HCT116 (cell line): Measurements from ENCODE around the gene CCSER1. TPM values are rescaled to one million over a fixed set of nuclear protein-coding genes. Genes with fewer than 3 reads are reported as not detected.

Experiments
- ATAC-seq: fragments of 200-7000 bp; cut with Tn5 transposase; 2 replicates; pipeline ENCODE4 v1.9.1; 2020; ENCODE audit warnings: mild to moderate bottlenecking, moderate library complexity
- BruUV-seq: library from RNA; stranded (reverse); fragments of 400-500 nt; replicated peaks from 2 replicates; lab custom pipeline; 2021; lab: Mats Ljungman, UMichigan
- CTCF ChIA-PET: fragments of 300-600 bp; sonication (Branson Sonifier 250); formaldehyde crosslinking; loops from one replicate; lab custom pipeline; 2021; ENCODE audit warnings: antibody characterized with exemption; lab: Charles Lee
- POLR2A ChIA-PET: fragments of 300-600, 350-600 bp; sonication (Branson Sonifier 250); formaldehyde crosslinking; loops from one replicate; lab custom pipeline; 2021; ENCODE audit warnings: antibody characterized with exemption; lab: Charles Lee
- RAD21 ChIA-PET, 2 experiments: fragments of 300-600 bp; sonication (Branson Sonifier 250); formaldehyde crosslinking; loops; one replicate each; lab custom pipeline; 2023; ENCODE audit warnings: low total read pairs in 2 of 2; ENCODE audit not compliant: uncharacterized antibody in 2 of 2, unreplicated experiment in 2 of 2, low non-redundant PET in 1 of 2; lab: Charles Lee
- DNase-seq: peaks from one replicate; pipeline ENCODE4 v3.0.0-alpha.2; 2010; ENCODE audit warnings: low read depth, low spot score
- H2AFZ ChIP-seq: fragments of 200-600 bp; shearing (Covaris generic), sonication (generic); 2 replicates; pipeline ENCODE4 v1.6.1; 2017; ENCODE audit warnings: low read depth, mixed run types, mixed read lengths, antibody characterized with exemption, low read length; ENCODE audit not compliant: poor library complexity, severe bottlenecking
- H3K27ac ChIP-seq: 2 replicates; pipeline ENCODE4 v1.5.1; 2012; ENCODE audit warnings: low read depth, low read length
- H3K27me3 ChIP-seq: fragments of 200-600 bp; sonication (generic); 2 replicates; pipeline ENCODE4 v1.6.1; 2016; ENCODE audit warnings: mixed run types, low read length, mixed read lengths; ENCODE audit not compliant: insufficient read depth
- H3K36me3 ChIP-seq, 2 experiments: fragments of 200-500 bp in 1 of 2; fragments of 200-600 bp in 1 of 2; sonication (Bioruptor generic) in 1 of 2; sonication (generic) in 1 of 2; 2 replicates each; pipeline versions ENCODE4 v1.5.1 to v1.6.1; 2014 to 2016; ENCODE audit warnings: low read length in 2 of 2, inconsistent platforms in 1 of 2, mixed read lengths in 1 of 2, mixed run types in 1 of 2; ENCODE audit not compliant: insufficient read depth in 2 of 2, control insufficient read depth in 1 of 2
- H3K4me1 ChIP-seq, 2 experiments: fragments of 200-600 bp in 1 of 2; sonication (generic) in 1 of 2; 2 replicates each; pipeline versions ENCODE4 v1.5.1 to v1.6.1; 2012 to 2017; ENCODE audit warnings: low read length in 2 of 2, inconsistent platforms in 1 of 2, mild to moderate bottlenecking in 1 of 2, mixed read lengths in 1 of 2, mixed run types in 1 of 2, moderate library complexity in 1 of 2; ENCODE audit not compliant: insufficient read depth in 2 of 2, control insufficient read depth in 1 of 2
- H3K4me2 ChIP-seq: fragments of 200-600 bp; sonication (generic); 2 replicates; pipeline ENCODE4 v1.6.1; 2017; ENCODE audit warnings: mixed run types, low read length, mixed read lengths
- H3K4me3 ChIP-seq, 2 experiments: fragments of 200-600 bp in 1 of 2; sonication (generic) in 1 of 2; replicated peaks in 1 of 2; 2 replicates each; pipeline ENCODE4 v1.5.1; 2011 to 2016; ENCODE audit warnings: low read length in 2 of 2, control low read depth in 1 of 2, low read depth in 1 of 2, mild to moderate bottlenecking in 1 of 2, mixed read lengths in 1 of 2, mixed run types in 1 of 2
- H3K79me2 ChIP-seq: fragments of 200-600 bp; sonication (generic); 2 replicates; pipeline ENCODE4 v1.6.1; 2017; ENCODE audit warnings: mild to moderate bottlenecking, mixed run types, low read length, moderate library complexity, mixed read lengths; ENCODE audit not compliant: insufficient read depth
- H3K9ac ChIP-seq: fragments of 200-600 bp; sonication (generic); 2 replicates; pipeline ENCODE4 v1.6.1; 2016; ENCODE audit warnings: low read length, mixed read lengths
- H3K9me2 ChIP-seq: fragments of 200-600 bp; sonication (generic), shearing (Covaris generic); 2 replicates; pipeline ENCODE4 v1.6.1; 2017; ENCODE audit warnings: mixed run types, mild to moderate bottlenecking, moderate library complexity; ENCODE audit not compliant: insufficient read depth
- H3K9me3 ChIP-seq, 2 experiments: fragments of 200-500 bp in 1 of 2; fragments of 200-600 bp in 1 of 2; sonication (Bioruptor generic) in 1 of 2; sonication (generic) in 1 of 2; 2 replicates each; pipeline ENCODE4 v1.6.1; 2014 to 2017; ENCODE audit warnings: low read length in 2 of 2, mixed read lengths in 2 of 2, inconsistent platforms in 1 of 2, low read depth in 1 of 2, mild to moderate bottlenecking in 1 of 2, mixed run types in 1 of 2, moderate library complexity in 1 of 2; ENCODE audit not compliant: control insufficient read depth in 1 of 2, insufficient read depth in 1 of 2
- H4K20me1 ChIP-seq: fragments of 200-600 bp; sonication (generic), shearing (Covaris generic); 2 replicates; pipeline ENCODE4 v1.6.1; 2017; ENCODE audit warnings: mixed run types, mild to moderate bottlenecking, moderate library complexity; ENCODE audit not compliant: insufficient read depth
- ELF1 ChIP-seq: IDR thresholded peaks from 2 replicates; pipeline ENCODE4 v1.6.1; 2012; ENCODE audit warnings: low read depth, borderline replicate concordance
- EZH2 ChIP-seq: fragments of 200-600 bp; sonication (generic); IDR thresholded peaks from 2 replicates; pipeline ENCODE4 v1.6.1; 2017; ENCODE audit warnings: antibody characterized with exemption, mixed run types
- EZH2phosphoT487 ChIP-seq: fragments of 200-600 bp; IDR thresholded peaks from 2 replicates; pipeline ENCODE4 v1.6.1; 2018; ENCODE audit warnings: antibody characterized with exemption, borderline replicate concordance
- FOSL1 ChIP-seq: IDR thresholded peaks from 2 replicates; pipeline ENCODE4 v1.6.1; 2012; ENCODE audit warnings: low read depth
- JUND ChIP-seq: IDR thresholded peaks from 2 replicates; pipeline ENCODE4 v1.6.1; 2012
- POLR2A ChIP-seq: IDR thresholded peaks from 2 replicates; pipeline ENCODE4 v1.7.0; 2011; ENCODE audit warnings: borderline replicate concordance; ENCODE audit not compliant: insufficient read depth, insufficient read length; ENCODE audit errors: extremely low read depth
- POLR2AphosphoS5 ChIP-seq: IDR thresholded peaks from 2 replicates; pipeline ENCODE4 v1.6.1; 2011; ENCODE audit warnings: mild to moderate bottlenecking, low read depth, low read length, moderate library complexity
- SIN3A ChIP-seq: IDR thresholded peaks from 2 replicates; pipeline ENCODE4 v1.6.1; 2012; ENCODE audit warnings: low read depth
- TCF7L2 ChIP-seq: IDR thresholded peaks from 2 replicates; pipeline ENCODE4 v1.7.0; 2011; ENCODE audit warnings: borderline replicate concordance, inconsistent platforms; ENCODE audit not compliant: insufficient read depth, insufficient read length; ENCODE audit errors: extremely low read depth
- YY1 ChIP-seq: IDR thresholded peaks from 2 replicates; pipeline ENCODE4 v1.6.1; 2011; ENCODE audit warnings: low read length, low read depth, moderate library complexity, mild to moderate bottlenecking; ENCODE audit not compliant: insufficient replicate concordance; ENCODE audit errors: extremely low read depth
- intact Hi-C: fragments of 100-400 bp; cut with micrococcal nuclease; formaldehyde crosslinking; loops from 2 replicates; pipeline ENCODE4 v1.10.0; 2022
- total RNA-seq: library from RNA; stranded (reverse); gene quantifications from one replicate; pipeline ENCODE4 v1.2.1, GENCODE V29; 2021; ENCODE audit not compliant: unreplicated experiment
- TF ChIP-seq, protein P1 (sequence below): IDR thresholded peaks from 2 replicates; pipeline ENCODE4 v1.6.1; 2012
- TF ChIP-seq, protein P2 (sequence below): IDR thresholded peaks from 2 replicates; pipeline ENCODE4 v1.6.1; 2011; ENCODE audit warnings: mild to moderate bottlenecking, low read length, moderate library complexity; ENCODE audit not compliant: insufficient replicate concordance; ENCODE audit errors: extremely low read depth
- TF ChIP-seq, protein P3 (sequence below), 3 experiments: fragments of 200-600 bp in 1 of 3; sonication (generic) in 1 of 3; IDR thresholded peaks in 2 of 3; conservative IDR thresholded peaks in 1 of 3; 2 replicates each; pipeline ENCODE4 v1.5.1; 2012 to 2017; ENCODE audit warnings: low read depth in 2 of 3, low read length in 2 of 3, antibody characterized with exemption in 1 of 3, borderline replicate concordance in 1 of 3, control low read depth in 1 of 3, mild to moderate bottlenecking in 1 of 3, mixed read lengths in 1 of 3, mixed run types in 1 of 3, moderate library complexity in 1 of 3; ENCODE audit not compliant: insufficient read depth in 1 of 3

CCSER1 gene
- total RNA-seq, 1 experiment from 2014 or later, result 6.7 TPM

DNA sequence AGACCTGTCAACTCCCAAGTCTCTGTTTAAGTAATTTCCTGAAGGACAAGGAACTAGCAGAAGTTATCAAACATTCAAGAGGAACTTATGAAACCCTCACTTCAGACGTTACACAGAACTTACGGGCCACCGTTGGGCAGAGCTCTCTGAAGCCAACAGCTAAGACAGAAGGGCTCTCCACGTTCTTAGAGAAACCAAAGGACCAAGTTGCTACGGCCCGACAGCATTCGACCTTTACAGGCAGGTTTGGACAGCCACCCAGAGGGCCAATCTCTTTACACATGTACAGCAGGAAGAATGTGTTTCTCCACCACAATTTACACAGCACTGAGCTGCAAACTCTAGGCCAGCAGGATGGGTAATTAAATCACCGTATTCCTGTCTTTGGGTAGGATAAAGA is 1471.5 kb downstream of the CCSER1 start:
- ChIA-PET RAD21 (no interaction called here), POLR2A (no interaction called here), CTCF (no interaction called here)
- no peak overlapping the region for H3K4me2 ChIP-seq
- BruUV-seq, result no TSS peak
- H3K79me2 ChIP-seq, result no peaks in the 10 kb centered on the region
- H3K4me3 ChIP-seq, result no peak overlapping the region
- H3K27me3 ChIP-seq, result no peaks in the 10 kb centered on the region
- H3K9me2 ChIP-seq, result no peaks in the 10 kb centered on the region
- no peak overlapping the region for H2AFZ ChIP-seq
- H3K9ac ChIP-seq, result no peak overlapping the region
- TF ChIP-seq FOSL1, result no peak
- TF ChIP-seq YY1, result no peak
- TF ChIP-seq TCF7L2, result no peak
- no peak for TF ChIP-seq EZH2phosphoT487
- DNase-seq (no peak), ATAC-seq (no peak)
- no peaks in the 10 kb centered on the region for H3K4me1 ChIP-seq
- intact Hi-C loops, result no loop called here
- H3K27ac ChIP-seq, result no peak overlapping the region
- H3K36me3 ChIP-seq, result no peaks in the 10 kb centered on the region
- H4K20me1 ChIP-seq, result no peaks in the 10 kb centered on the region
- H3K9me3 ChIP-seq, result no peaks in the 10 kb centered on the region

DNA sequence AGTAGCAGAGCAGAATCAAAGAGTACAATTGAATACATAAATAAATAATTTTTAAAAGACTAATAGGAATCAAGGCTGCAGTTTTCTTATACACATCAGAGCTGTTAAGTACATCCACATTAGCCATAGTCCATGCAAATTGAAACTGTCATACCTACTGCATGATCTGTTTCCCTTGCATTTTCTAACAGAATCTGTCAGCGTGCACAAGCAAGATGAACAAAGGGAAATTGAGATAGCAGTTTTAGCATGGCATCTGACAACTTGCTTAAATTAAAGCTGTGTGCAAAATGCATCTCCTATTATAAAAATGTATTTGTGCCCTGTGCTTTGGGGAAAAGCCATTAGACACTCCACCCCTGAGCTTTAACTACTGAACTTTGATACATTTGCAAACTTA is 1473.1 kb downstream of the CCSER1 start:
- no peaks in the 10 kb centered on the region for H3K27me3 ChIP-seq
- ChIA-PET RAD21 (no interaction called here), CTCF (no interaction called here), POLR2A (no interaction called here)
- H3K4me3 ChIP-seq, result no peak overlapping the region
- H3K36me3 ChIP-seq, result no peaks in the 10 kb centered on the region
- no TSS peak for BruUV-seq
- no peaks in the 10 kb centered on the region for H3K9me3 ChIP-seq
- no peak for TF ChIP-seq POLR2A
- TF ChIP-seq ELF1, result no peak
- TF ChIP-seq POLR2AphosphoS5, result no peak
- TF ChIP-seq JUND, result no peak
- no peak for TF ChIP-seq TCF7L2
- TF ChIP-seq, protein P1, sequence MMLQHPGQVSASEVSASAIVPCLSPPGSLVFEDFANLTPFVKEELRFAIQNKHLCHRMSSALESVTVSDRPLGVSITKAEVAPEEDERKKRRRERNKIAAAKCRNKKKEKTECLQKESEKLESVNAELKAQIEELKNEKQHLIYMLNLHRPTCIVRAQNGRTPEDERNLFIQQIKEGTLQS, result no peak
- TF ChIP-seq EZH2phosphoT487, result no peak
- no peak for TF ChIP-seq EZH2
- TF ChIP-seq, protein P2, sequence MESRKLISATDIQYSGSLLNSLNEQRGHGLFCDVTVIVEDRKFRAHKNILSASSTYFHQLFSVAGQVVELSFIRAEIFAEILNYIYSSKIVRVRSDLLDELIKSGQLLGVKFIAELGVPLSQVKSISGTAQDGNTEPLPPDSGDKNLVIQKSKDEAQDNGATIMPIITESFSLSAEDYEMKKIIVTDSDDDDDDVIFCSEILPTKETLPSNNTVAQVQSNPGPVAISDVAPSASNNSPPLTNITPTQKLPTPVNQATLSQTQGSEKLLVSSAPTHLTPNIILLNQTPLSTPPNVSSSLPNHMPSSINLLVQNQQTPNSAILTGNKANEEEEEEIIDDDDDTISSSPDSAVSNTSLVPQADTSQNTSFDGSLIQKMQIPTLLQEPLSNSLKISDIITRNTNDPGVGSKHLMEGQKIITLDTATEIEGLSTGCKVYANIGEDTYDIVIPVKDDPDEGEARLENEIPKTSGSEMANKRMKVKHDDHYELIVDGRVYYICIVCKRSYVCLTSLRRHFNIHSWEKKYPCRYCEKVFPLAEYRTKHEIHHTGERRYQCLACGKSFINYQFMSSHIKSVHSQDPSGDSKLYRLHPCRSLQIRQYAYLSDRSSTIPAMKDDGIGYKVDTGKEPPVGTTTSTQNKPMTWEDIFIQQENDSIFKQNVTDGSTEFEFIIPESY, result no peak
- no peak for TF ChIP-seq SIN3A
- TF ChIP-seq, protein P3, sequence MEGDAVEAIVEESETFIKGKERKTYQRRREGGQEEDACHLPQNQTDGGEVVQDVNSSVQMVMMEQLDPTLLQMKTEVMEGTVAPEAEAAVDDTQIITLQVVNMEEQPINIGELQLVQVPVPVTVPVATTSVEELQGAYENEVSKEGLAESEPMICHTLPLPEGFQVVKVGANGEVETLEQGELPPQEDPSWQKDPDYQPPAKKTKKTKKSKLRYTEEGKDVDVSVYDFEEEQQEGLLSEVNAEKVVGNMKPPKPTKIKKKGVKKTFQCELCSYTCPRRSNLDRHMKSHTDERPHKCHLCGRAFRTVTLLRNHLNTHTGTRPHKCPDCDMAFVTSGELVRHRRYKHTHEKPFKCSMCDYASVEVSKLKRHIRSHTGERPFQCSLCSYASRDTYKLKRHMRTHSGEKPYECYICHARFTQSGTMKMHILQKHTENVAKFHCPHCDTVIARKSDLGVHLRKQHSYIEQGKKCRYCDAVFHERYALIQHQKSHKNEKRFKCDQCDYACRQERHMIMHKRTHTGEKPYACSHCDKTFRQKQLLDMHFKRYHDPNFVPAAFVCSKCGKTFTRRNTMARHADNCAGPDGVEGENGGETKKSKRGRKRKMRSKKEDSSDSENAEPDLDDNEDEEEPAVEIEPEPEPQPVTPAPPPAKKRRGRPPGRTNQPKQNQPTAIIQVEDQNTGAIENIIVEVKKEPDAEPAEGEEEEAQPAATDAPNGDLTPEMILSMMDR (IDR thresholded peaks at IDR 0.05 in 2 of 3, conservative IDR thresholded peaks at IDR 0.05 in 1 of 3; ENCODE audit: borderline replicate concordance in 1 of 3, insufficient read depth in 1 of 3, low read depth in 2 of 3, low read length in 2 of 3), result no peak
- H3K4me1 ChIP-seq, result no peaks in the 10 kb centered on the region
- no peak for ATAC-seq
- no peak overlapping the region for H3K4me2 ChIP-seq
- DNase-seq, result no peak
- no peak overlapping the region for H2AFZ ChIP-seq
- H4K20me1 ChIP-seq, result no peaks in the 10 kb centered on the region
- H3K9ac ChIP-seq, result no peak overlapping the region
- no peak overlapping the region for H3K27ac ChIP-seq
- no peaks in the 10 kb centered on the region for H3K9me2 ChIP-seq
- intact Hi-C loops, result no loop called here
- H3K79me2 ChIP-seq, result no peaks in the 10 kb centered on the region
